H1 (cell line): ENCODE measurements around the gene MBD3L5. TPM values are rescaled to one million over a fixed set of nuclear protein-coding genes. Genes with fewer than 3 reads are reported as not detected.

Experiments used
- CTCF ChIA-PET: fragments of 300-600 bp; sonication (Branson Sonifier 250); formaldehyde crosslinking; loops from one replicate; lab custom pipeline; 2021; ENCODE audit not compliant: partially characterized antibody; lab: Charles Lee
- POLR2A ChIA-PET: fragments of 300-600 bp; sonication (Branson Sonifier 250); formaldehyde crosslinking; loops from one replicate; lab custom pipeline; 2021; ENCODE audit warnings: inconsistent platforms; ENCODE audit not compliant: partially characterized antibody; lab: Charles Lee
- DNase-seq, 2 experiments: peaks; one replicate each; pipeline versions ENCODE4 v3.0.0 to v3.0.0-alpha.2; 2010 to 2022; ENCODE audit warnings: low spot score in 2 of 2, low read depth in 1 of 2, mixed read lengths in 1 of 2
- FAIRE-seq: peaks from 2 replicates; lab custom pipeline; 2011; peaks lifted over from hg19 to GRCh38; lab: Jason Lieb, UNC
- H2AFZ ChIP-seq: 2 replicates; pipeline ENCODE4 v1.8.1; 2012; ENCODE audit warnings: low read length, inconsistent platforms
- H2AK5ac ChIP-seq: 2 replicates; pipeline ENCODE4 v1.6.1; 2013; ENCODE audit warnings: low read depth, low read length
- H2BK120ac ChIP-seq: replicated peaks from 2 replicates; pipeline ENCODE3; 2013; ENCODE audit warnings: low read depth, low read length, inconsistent platforms
- H2BK12ac ChIP-seq: 2 replicates; pipeline ENCODE4 v1.6.1; 2013; ENCODE audit warnings: low read depth, low read length
- H2BK15ac ChIP-seq: 2 replicates; pipeline ENCODE4 v1.6.1; 2013; ENCODE audit warnings: low read length
- H2BK20ac ChIP-seq: 2 replicates; pipeline ENCODE4 v1.6.1; 2013; ENCODE audit warnings: low read length
- H2BK5ac ChIP-seq: 2 replicates; pipeline ENCODE4 v1.6.1; 2013; ENCODE audit warnings: low read depth, low read length
- H3K14ac ChIP-seq: 2 replicates; pipeline ENCODE4 v1.6.1; 2013; ENCODE audit warnings: inconsistent platforms; ENCODE audit not compliant: insufficient read length
- H3K18ac ChIP-seq: 2 replicates; pipeline ENCODE4 v1.6.1; 2013; ENCODE audit warnings: low read length; ENCODE audit errors: extremely low read depth
- H3K23ac ChIP-seq: 2 replicates; pipeline ENCODE4 v1.6.1; 2013; ENCODE audit warnings: inconsistent platforms; ENCODE audit not compliant: insufficient read length
- H3K23me2 ChIP-seq: 2 replicates; pipeline ENCODE4 v1.6.1; 2013; ENCODE audit warnings: low read depth, low read length
- H3K27ac ChIP-seq: 2 replicates; pipeline ENCODE4 v1.6.1; 2011; ENCODE audit warnings: low read depth, low read length, inconsistent platforms
- H3K27me3 ChIP-seq, 4 experiments: replicated peaks in 1 of 4; 1 replicate in 1 of 4; 2 replicates in 3 of 4; pipeline versions ENCODE4 v1.6.1 to v1.8.1; 2011 to 2013; ENCODE audit warnings: low read length in 3 of 4, mild to moderate bottlenecking in 3 of 4, inconsistent platforms in 2 of 4, mixed read lengths in 2 of 4, moderate library complexity in 1 of 4; ENCODE audit not compliant: control insufficient read depth in 3 of 4, insufficient read depth in 3 of 4; ENCODE audit errors: extremely low read depth in 1 of 4
- H3K36me3 ChIP-seq, 4 experiments: 2 replicates each; pipeline versions ENCODE4 v1.6.1 to v1.8.1; 2011 to 2013; ENCODE audit warnings: mild to moderate bottlenecking in 4 of 4, low read length in 3 of 4, moderate library complexity in 2 of 4, control low read depth in 1 of 4, inconsistent platforms in 1 of 4; ENCODE audit not compliant: insufficient read depth in 4 of 4, control insufficient read depth in 2 of 4
- H3K4ac ChIP-seq: replicated peaks from 2 replicates; pipeline ENCODE3; 2013; ENCODE audit warnings: low read length, low read depth, mixed read lengths, inconsistent platforms; ENCODE audit not compliant: insufficient read length
- H3K4me1 ChIP-seq, 4 experiments: replicated peaks in 1 of 4; 1 replicate in 1 of 4; 2 replicates in 3 of 4; pipeline versions ENCODE4 v1.6.1 to v1.8.1; 2011 to 2013; ENCODE audit warnings: low read length in 3 of 4, inconsistent platforms in 2 of 4, mixed read lengths in 1 of 4; ENCODE audit not compliant: insufficient read depth in 4 of 4, control insufficient read depth in 3 of 4
- H3K4me2 ChIP-seq, 2 experiments: 2 replicates each; pipeline versions ENCODE4 v1.6.1 to v1.8.1; 2011 to 2013; ENCODE audit warnings: low read depth in 2 of 2, low read length in 2 of 2, control low read depth in 1 of 2, inconsistent platforms in 1 of 2, mild to moderate bottlenecking in 1 of 2; ENCODE audit not compliant: insufficient read depth in 1 of 2
- H3K4me3 ChIP-seq, 4 experiments: fragments of 200-600, 300-600 bp in 1 of 4; sonication (generic), shearing (Covaris generic), sonication (Bioruptor Twin) in 1 of 4; 2 replicates each; pipeline versions ENCODE4 v1.5.1 to v1.8.1; 2011 to 2016; ENCODE audit warnings: low read length in 4 of 4, low read depth in 3 of 4, control low read depth in 2 of 4, inconsistent platforms in 2 of 4, mild to moderate bottlenecking in 2 of 4, mixed read lengths in 1 of 4, moderate library complexity in 1 of 4; ENCODE audit not compliant: insufficient read depth in 2 of 4; ENCODE audit errors: extremely low read depth in 1 of 4
- H3K56ac ChIP-seq: replicated peaks from 2 replicates; pipeline ENCODE3; 2013; ENCODE audit warnings: low read depth, mild to moderate bottlenecking, mixed read lengths, low read length, inconsistent platforms; ENCODE audit not compliant: insufficient read length
- H3K79me1 ChIP-seq: 2 replicates; pipeline ENCODE4 v1.6.1; 2013; ENCODE audit warnings: low read depth, low read length, control low read depth
- H3K79me2 ChIP-seq, 2 experiments: 2 replicates each; pipeline versions ENCODE4 v1.6.1 to v1.8.1; 2012 to 2013; ENCODE audit warnings: low read length in 2 of 2, mild to moderate bottlenecking in 2 of 2, inconsistent platforms in 1 of 2; ENCODE audit not compliant: insufficient read depth in 2 of 2, control insufficient read depth in 1 of 2
- H3K9ac ChIP-seq, 4 experiments: replicated peaks in 1 of 4; 1 replicate in 1 of 4; 2 replicates in 3 of 4; pipeline versions ENCODE4 v1.6.1 to v1.8.1; 2011 to 2013; ENCODE audit warnings: low read depth in 3 of 4, low read length in 3 of 4, control low read depth in 2 of 4, mild to moderate bottlenecking in 2 of 4, moderate library complexity in 2 of 4, inconsistent platforms in 1 of 4; ENCODE audit errors: extremely low read depth in 1 of 4
- H3K9me3 ChIP-seq, 2 experiments: 2 replicates each; pipeline versions ENCODE4 v1.6.1 to v1.8.1; 2012 to 2013; ENCODE audit warnings: mild to moderate bottlenecking in 2 of 2, moderate library complexity in 2 of 2, control low read depth in 1 of 2, inconsistent platforms in 1 of 2, low read depth in 1 of 2, low read length in 1 of 2, mixed read lengths in 1 of 2; ENCODE audit not compliant: insufficient read depth in 2 of 2
- H4K20me1 ChIP-seq, 2 experiments: replicated peaks in 1 of 2; 2 replicates each; pipeline versions ENCODE3 to v1.8.1; 2011 to 2013; ENCODE audit warnings: inconsistent platforms in 2 of 2, low read length in 2 of 2, mild to moderate bottlenecking in 1 of 2; ENCODE audit not compliant: insufficient read depth in 2 of 2, control insufficient read depth in 1 of 2
- H4K5ac ChIP-seq: 2 replicates; pipeline ENCODE4 v1.6.1; 2013; ENCODE audit warnings: low read length, low read depth, mixed read lengths, inconsistent platforms; ENCODE audit not compliant: insufficient read length
- H4K8ac ChIP-seq: 2 replicates; pipeline ENCODE4 v1.8.0; 2013; ENCODE audit warnings: mild to moderate bottlenecking, moderate library complexity, low read length, inconsistent platforms; ENCODE audit not compliant: insufficient read depth; ENCODE audit errors: extremely low read depth
- H4K91ac ChIP-seq: replicated peaks from 2 replicates; pipeline ENCODE3; 2013; ENCODE audit warnings: low read length, mixed read lengths, inconsistent platforms; ENCODE audit not compliant: insufficient read length
- BCL11A ChIP-seq, 2 experiments: IDR thresholded peaks; one replicate each; pipeline ENCODE4 v1.6.1; 2011; ENCODE audit warnings: low read depth in 2 of 2, low read length in 2 of 2, mild to moderate bottlenecking in 2 of 2
- MAFK ChIP-seq: IDR thresholded peaks from 2 replicates; pipeline ENCODE4 v1.6.1; 2012; ENCODE audit warnings: low read depth, mild to moderate bottlenecking, improper control_type of control experiment, low read length
- SIX5 ChIP-seq: IDR thresholded peaks from 2 replicates; pipeline ENCODE4 v1.6.1; 2011; ENCODE audit warnings: mild to moderate bottlenecking, low read depth, low read length
- SP2 ChIP-seq: IDR thresholded peaks from 2 replicates; pipeline ENCODE4 v1.6.1; 2012; ENCODE audit warnings: mild to moderate bottlenecking, low read length, inconsistent platforms
- TAF7 ChIP-seq: optimal IDR thresholded peaks from 2 replicates; pipeline ENCODE3; 2011; ENCODE audit warnings: low read depth, mild to moderate bottlenecking, inconsistent platforms, low read length, moderate library complexity, borderline replicate concordance
- TCF12 ChIP-seq: IDR thresholded peaks from 2 replicates; pipeline ENCODE4 v1.6.1; 2011; ENCODE audit warnings: low read depth, mild to moderate bottlenecking, low read length
- ZNF274 ChIP-seq: IDR thresholded peaks from 2 replicates; pipeline ENCODE4 v1.7.0; 2012; ENCODE audit warnings: low read length, borderline replicate concordance; ENCODE audit errors: extremely low read depth
- WGBS, 2 experiments: shearing (Covaris generic) in 1 of 2; methylation state at CpG; one replicate each; pipeline versions ENCODE4 v1.1.6 to v1.1.7; 2013 to 2015; ENCODE audit warnings: low lambda C conversion rate in 2 of 2, mixed read lengths in 2 of 2, inconsistent platforms in 1 of 2, low coverage in 1 of 2, missing lambda C conversion rate in 1 of 2; ENCODE audit not compliant: insufficient replicate concordance in 2 of 2, insufficient coverage in 1 of 2, insufficient read length in 1 of 2; ENCODE audit errors: extremely low coverage in 1 of 2, missing lambda C conversion rate in 1 of 2; 5-methylcytosine and 5-hydroxymethylcytosine counted together
- polyA plus RNA-seq, 7 experiments: library from polyadenylated mRNA; depleted of rRNA in 3 of 7; stranded (reverse) in 5 of 7; unstranded in 2 of 7; fragments of >200 nt in 5 of 7; fragments of 200-250 nt in 2 of 7; gene quantifications; 1 replicate in 5 of 7; 2 replicates in 1 of 7; 4 replicates in 1 of 7; pipeline versions ENCODE4 v1.2.1 to v1.2.3, GENCODE V29; 2011 to 2013; ENCODE audit warnings: missing spikeins in 2 of 7, mixed read lengths in 2 of 7
- total RNA-seq: library from RNA; stranded (reverse); fragmentation: NEBNext Ultra II Directional; extraction: Animal tissue kit (Norgen Biotek cat#: 25700); gene quantifications from 2 replicates; pipeline ENCODE4 v1.2.1, GENCODE V29; 2021

The MBD3L5 gene
- total and polyA plus RNA-seq, 2 of the 8 experiments (the other 6 are each of a cell fraction or from before 2014, with no cell fraction given): not detected

DNA sequence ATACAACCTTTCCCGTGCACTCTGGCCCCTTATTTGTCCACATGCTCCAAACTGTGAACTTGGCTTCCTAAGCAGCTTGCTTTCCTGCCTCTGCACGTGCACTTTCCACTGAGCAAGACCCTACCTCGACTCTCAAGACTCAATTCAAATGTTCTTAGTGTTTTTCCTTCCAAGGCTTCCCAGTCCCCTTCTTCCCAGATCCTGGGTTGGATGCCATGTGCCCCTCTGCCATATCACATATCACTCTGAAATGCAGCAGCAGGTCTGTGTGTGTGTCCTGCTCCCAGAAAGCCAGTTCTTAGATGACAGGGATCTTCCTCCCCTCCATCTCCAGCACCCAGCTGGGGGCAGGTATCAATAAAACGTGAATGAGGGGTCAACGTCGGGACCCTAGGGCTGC is 42.2 kb downstream of the MBD3L5 start:
- Histone ChIP-seq H3K36me3 (peaks cover 12 to 52% (median 35%) of the 10 kb centered on the region in 4 experiments), H2BK20ac (no peak overlapping the region), H3K79me2 (peaks cover 0 to 8% of the 10 kb centered on the region in 2 experiments; a peak in 2 of 4 replicates), H3K14ac (no peak overlapping the region), H3K9me3 (peaks cover 4 to 17% of the 10 kb centered on the region in 2 experiments; a peak in 3 of 4 replicates), H2BK120ac (no peak overlapping the region), H3K27me3 (no peaks in the 10 kb centered on the region), H3K79me1 (no peaks in the 10 kb centered on the region), H3K18ac (no peak overlapping the region), H3K27ac (no peak overlapping the region), H4K8ac (no peak overlapping the region), H3K23ac (no peak overlapping the region), H2BK12ac (no peak overlapping the region), H4K91ac (no peak overlapping the region), H3K9ac (no peak overlapping the region), H3K56ac (no peak overlapping the region), H2AFZ (no peak overlapping the region), H4K5ac (no peak overlapping the region), H4K20me1 (no peaks in the 10 kb centered on the region), H3K4me1 (no peaks in the 10 kb centered on the region), H2BK5ac (no peak overlapping the region), H3K4me3 (no peak overlapping the region), H2BK15ac (no peak overlapping the region), H3K4me2 (no peak overlapping the region), H2AK5ac (no peak overlapping the region), H3K23me2 (peaks cover 2% of the 10 kb centered on the region; the same call in 1 of the 2 replicates), H3K4ac (no peak overlapping the region)
- FAIRE-seq: no peak
- CTCF ChIA-PET: no interaction called here
- WGBS, 2 experiments: 88 to 100% methylated on average over 1 to 6 of the region's 6 CpGs
- no peak for TF ChIP-seq SIX5
- TF ChIP-seq TAF7: no peak
- no peak for TF ChIP-seq MAFK
- TF ChIP-seq TCF12: no peak
- TF ChIP-seq BCL11A (IDR thresholded peaks at IDR 0.05; ENCODE audit: low read depth in 2 of 2, low read length in 2 of 2): no peak
- TF ChIP-seq SP2: no peak
- no peak for TF ChIP-seq ZNF274
- DNase-seq: no peak
- POLR2A ChIA-PET: interaction anchor here (1.4 kb wide), 1 partner anchor 9 kb away, joined by 4 read pairs; no protein-coding TSS in a partner anchor
